Stimulated activated CD4-positive, alpha-beta T cell treated with anti-CD3 and anti-CD28 coated beads, Interleukin-12 subunit alpha, Interleukin-12 subunit beta, amount 100 ng/mL, for 4 hours (primary cell): ENCODE data around the gene HEATR3.

Experiments used
- DNase-seq: peaks from one replicate; pipeline ENCODE4 v3.0.0-alpha.2; 2020

Gene HEATR3, protein sequence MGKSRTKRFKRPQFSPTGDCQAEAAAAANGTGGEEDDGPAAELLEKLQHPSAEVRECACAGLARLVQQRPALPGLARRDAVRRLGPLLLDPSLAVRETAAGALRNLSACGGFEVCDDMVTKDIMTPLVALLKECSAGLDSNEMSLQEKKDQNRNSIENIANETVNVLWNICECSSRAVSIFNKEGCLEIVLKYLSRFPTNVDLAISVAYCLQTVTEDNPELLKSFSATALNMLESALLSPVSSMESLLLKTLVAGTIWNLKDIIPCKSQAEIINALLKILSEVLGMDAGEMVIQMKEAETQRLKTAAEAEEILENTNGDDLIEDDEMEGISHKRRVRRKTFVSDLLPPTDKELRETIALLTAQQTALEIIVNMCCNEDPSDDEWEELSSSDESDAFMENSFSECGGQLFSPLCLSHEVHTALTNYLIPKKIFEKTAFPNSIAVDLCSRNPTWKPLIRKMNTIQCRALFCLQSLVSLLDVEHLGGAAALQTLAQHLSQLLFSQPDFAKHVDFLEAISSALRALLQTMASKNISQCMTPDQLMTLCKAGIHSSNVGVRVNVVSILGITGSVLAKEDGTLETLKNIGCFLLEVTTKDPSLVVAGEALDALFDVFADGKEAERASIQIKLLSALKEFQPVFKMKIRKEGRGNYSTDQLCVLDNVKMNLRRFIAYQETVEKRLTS

DNA sequence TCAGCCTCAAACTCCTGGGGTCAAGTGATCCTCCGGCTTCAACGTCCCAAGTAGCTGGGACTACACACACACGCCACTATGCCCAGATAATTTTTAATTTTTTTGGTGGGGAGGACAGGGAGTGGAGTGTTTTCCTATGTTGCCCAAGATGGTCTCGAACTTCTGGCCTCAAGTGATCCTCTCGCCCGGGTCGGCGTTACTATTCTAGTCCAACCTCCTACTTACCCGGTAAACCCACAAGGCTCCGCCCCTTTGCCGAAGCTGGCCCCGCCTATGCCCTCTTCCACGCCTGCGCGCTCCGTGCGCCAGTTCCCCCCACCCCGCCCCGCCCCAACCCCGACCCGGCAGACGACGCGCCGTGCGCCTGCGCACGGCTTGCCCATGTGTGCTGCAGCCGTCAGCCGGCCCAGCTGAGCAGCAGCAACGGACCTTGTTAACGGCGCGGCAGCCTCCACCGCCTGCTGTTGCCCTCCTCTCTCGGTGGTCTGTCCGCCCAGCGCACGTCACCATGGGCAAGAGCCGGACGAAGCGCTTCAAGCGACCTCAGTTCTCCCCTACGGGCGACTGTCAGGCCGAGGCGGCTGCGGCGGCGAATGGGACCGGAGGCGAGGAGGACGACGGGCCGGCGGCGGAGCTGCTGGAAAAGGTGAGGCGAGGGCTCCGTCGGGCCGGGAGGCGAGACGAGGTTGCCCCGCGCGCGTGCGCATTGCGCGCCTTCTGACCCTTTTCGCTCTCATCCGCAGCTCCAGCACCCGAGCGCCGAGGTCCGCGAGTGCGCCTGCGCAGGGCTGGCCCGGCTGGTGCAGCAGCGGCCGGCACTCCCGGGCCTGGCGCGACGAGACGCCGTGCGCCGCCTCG, at the start of gene HEATR3:
TSS of gene HEATR3 (plus strand) at position 347 of the 858 bp plus-strand sequence. CDS start at position 509, 162 bp downstream.
- peak; percentile 94 for DNase-seq

DNA sequence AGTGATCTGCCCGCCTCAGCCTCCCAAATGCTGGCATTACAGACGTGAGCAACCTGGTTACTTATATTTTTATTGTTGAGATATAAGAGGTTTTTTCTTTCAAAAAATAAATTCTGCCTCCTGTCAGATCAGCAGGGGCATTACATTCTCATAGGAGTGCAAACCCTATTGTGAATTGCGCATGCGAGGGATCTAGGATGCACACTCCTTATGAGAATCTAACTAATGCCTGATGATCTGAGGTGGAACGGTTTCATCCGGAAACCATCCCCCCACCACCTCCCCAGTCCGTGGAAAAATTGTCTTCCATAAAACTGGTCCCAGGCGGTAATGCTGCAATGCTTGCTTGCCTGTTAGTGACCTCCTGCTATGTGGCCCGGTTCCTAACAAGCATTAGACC, 48.2 kb upstream of the HEATR3 start:
- DNase-seq = no peak

- DNase-seq = no peak
Measured at GRCh38 chr16:50021544-50021943, 44.2 kb upstream of the HEATR3 start.

DNA sequence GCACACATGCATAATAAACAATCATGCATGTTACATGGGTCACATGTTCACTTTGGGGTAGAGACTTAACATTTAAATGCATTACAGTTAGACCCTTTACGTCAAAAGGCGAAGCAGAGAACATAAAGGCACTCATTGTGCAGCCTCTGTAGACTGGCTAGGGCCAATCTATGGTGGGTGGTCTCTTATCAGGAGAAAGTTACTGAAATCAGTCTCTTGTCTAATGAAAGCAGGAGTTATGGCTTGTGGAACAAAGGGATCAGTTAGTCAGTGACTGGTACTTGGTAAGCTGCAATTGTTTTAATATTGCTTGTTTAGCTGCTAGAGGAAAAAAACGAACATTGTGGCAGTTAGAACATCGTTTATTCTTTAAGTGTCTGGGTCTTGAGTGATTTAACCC, 42.1 kb upstream of the HEATR3 start:
- DNase-seq = no peak

DNA sequence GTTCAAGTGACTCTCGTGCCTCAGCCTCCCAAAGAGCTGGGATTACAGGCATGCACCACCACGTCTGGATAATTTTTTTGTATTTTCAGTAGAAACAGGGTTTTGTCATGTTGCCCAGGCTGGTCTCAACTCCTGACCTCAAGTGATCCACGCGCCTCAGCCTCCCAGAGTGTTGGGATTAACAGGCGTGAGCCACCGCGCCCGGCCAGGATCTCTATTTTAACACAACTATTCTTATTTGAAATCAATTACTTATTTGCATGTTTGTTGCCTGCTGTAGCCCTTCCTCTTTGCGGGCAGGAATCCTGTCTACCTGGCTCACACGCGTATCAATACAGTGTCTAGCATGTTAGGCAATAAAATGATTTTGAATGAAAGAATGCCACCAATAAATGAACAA, 41.6 kb upstream of the HEATR3 start:
- DNase-seq = no peak

GRCh38 chr16:50024684-50025536, 40.9 kb upstream of the HEATR3 start, which contains the start of gene CNEP1R1:
TSS of gene CNEP1R1 (plus strand) at chr16:50025225. CDS start at chr16:50025316, 91 bp downstream.
- DNase-seq = peak; percentile 88

DNA sequence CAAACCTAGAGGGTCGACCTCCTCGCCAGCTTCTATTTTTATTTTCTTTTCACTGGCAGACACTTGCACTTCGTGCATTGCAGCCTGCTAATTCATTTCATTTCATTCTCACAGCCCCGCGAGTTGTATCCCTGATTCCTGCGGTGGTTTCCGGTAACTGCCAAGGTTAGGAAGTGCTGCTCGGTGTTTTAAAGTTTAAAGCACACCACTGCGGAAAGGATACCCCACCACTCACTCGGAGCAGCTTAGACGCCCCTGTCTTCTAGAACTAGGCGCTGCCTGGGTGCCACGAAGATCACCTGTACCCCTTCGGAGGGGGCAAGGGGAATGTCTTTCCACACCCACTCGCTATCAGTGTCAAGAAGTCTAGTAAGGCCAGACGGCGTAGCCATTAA, 40.2 kb upstream of the HEATR3 start:
- DNase-seq = peak; percentile 10

GRCh38 chr16:50027829-50028228, 37.9 kb upstream of the HEATR3 start:
- no peak for DNase-seq

DNA sequence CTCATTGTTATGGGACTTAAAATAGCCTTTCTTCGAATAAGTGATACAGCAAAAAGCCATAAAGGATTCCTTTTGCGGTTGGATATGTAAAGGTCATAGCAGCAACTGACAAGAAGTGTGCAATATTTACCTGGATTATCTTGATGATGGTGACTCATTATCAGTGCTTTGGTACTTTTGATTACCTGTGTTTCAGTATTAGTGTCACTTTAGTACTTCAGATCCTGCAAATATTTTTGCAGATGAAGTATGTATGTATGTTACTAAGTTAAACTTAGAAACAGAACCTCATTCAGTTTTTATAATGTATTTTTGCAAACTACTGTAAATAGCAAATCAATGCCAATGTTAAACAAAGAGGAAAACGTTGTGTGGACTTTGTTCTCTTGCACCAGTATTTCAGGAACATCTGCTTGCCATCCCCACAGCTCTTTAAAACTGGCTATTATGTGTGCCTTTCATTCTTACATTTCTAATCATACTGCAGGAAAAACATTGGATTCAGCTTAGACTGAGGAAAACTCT, 30.2 kb upstream of the HEATR3 start:
- DNase-seq = no peak

DNA sequence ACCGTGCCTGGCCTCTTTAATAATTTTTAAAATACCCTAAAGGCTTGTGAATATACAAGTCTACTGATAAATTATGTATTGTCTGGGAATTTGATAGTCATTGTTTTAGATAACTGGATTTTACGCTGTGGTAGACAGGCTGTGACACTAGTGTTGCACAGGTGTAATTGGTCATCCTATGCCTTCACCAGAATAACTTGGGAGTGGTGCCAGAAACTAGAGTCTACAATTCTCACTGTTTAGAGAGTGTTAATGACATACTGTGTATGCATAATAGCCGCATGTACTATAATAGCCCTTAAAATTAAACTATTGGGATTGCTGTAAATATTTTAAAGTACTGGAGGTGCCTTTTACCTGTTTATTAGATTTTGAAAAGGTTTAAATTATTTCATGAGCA, 29.3 kb upstream of the HEATR3 start:
- no peak for DNase-seq

DNA sequence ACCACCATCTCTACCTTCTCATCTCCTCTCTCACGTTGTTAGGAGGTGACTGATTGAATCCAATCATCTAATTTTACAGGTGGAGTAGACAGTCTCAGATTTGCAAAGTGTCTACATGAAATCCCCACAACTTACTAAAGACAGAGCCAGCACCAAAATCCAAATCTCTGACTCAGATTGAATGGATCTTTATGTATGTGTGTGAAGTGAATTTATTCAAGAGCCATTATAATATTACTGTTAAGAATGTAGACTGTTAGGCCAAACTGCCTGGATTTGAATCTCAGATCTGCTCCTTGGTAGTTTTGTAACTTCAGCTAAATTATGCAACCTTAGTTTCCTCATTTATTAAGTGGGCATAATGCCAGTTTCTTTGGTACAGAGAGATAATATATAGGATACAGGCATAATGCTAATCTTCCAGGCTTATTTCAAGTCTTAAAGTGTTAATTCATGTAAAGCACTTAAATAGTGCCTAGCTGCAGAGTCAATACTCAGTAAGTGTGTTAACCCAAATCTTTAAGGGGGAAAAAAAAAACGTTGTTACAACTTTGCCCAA, 28.0 kb upstream of the HEATR3 start:
- DNase-seq = no peak

- no peak for DNase-seq
Measured at GRCh38 chr16:50038286-50038685, 27.5 kb upstream of the HEATR3 start.

DNA sequence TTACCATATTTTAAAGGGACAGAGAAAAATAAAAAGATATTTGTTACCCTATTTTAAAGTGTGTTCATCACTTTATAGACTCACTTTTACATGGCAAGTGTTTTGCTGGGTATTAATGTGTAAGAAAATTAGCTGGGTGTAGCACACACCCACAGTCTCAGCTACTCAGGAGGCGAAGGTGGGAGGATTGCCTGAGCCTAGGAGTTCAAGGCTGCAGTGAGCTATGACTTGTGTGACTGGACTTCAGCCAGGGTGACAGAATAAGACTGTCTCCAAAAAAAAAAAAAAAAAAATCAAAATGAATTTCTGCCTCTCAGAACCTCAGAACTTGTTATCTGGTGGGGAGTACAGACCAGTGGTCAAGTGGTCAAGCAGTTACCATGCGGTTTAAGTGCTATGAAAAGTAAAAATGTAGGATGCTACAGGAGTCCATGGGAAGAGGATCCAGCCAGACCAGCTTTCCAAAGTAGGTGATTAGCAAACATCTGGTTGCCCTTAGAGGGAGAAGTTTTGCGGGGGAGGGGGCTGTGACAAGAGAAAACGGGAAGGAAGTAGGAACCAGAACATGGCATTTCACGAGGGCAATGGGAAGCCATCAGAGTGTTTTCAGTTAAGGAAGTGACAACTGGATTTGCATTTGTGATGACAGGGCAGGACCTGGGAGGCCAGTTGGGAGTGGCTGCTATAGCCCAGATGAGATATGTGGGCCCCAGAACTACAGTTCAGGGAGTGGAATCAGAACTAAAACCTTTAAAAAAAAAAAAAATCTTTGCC, 26.8 kb upstream of the HEATR3 start:
- DNase-seq = no peak

DNA sequence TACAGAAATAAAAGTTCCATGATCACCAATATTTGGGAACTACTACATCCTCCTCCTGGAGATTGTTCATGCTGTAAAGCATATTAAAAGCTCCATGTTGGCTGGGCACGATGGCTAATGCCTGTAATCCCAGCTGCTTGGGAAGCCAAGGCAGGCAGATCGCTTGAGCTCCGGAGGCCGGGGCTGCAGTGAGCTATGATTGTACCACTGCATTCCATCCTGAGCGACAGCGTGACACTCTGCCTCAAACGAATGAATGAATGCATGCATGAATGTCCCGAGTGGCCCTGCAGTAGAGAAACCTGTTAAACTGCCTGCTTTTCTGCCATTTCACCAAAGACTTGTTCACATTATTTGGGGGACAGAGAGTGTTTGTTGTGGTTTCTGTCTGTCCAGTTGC, 25.8 kb upstream of the HEATR3 start:
- no peak for DNase-seq

- DNase-seq = no peak
Measured at GRCh38 chr16:50040710-50041109, 25.1 kb upstream of the HEATR3 start.

GRCh38 chr16:50043358-50043757, 22.4 kb upstream of the HEATR3 start:
- DNase-seq = no peak

GRCh38 chr16:50045412-50045811, 20.4 kb upstream of the HEATR3 start:
- no peak for DNase-seq

GRCh38 chr16:50046853-50047252, 18.9 kb upstream of the HEATR3 start:
- no peak for DNase-seq

GRCh38 chr16:50047864-50048263, 17.9 kb upstream of the HEATR3 start:
- DNase-seq = no peak

DNA sequence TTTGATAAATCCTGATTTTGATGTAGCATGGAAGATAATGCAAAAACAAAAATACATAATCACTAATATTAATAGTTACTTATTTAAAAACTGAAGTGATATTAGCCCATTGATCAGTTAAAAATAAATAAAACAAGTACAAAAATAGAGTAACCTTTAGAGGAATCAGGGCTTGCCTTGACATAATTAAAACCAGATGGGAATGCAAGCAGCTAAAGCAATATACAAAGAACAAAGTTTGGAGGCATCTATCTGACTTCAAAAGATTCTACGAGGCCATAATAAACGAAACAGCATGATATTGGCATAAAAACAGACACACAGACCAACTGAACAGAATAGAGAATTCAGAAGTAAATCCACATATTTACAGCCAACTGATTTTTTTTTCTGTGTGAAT, 15.0 kb upstream of the HEATR3 start:
- DNase-seq = no peak

- no peak for DNase-seq
Measured at GRCh38 chr16:50056226-50056625, 9.5 kb upstream of the HEATR3 start.
